GM12878 (cell line): Measurements from ENCODE around the gene TRPM8. TPM values are rescaled to one million over a fixed set of nuclear protein-coding genes. Genes with fewer than 3 reads are reported as not detected.

Experiments used
- ATAC-seq: fragments of 200-7000 bp; cut with Tn5 transposase; 3 replicates; pipeline ENCODE4 v1.9.1; 2020; ENCODE audit warnings: mild to moderate bottlenecking, moderate library complexity
- BruUV-seq: library from RNA; stranded (reverse); fragments of 400-500 nt; replicated peaks from 2 replicates; lab custom pipeline; 2021; lab: Mats Ljungman, UMichigan
- CTCF ChIA-PET: fragments of 300-600 bp; sonication (Branson Sonifier 250); formaldehyde crosslinking; extraction: SDS; loops from one replicate; lab custom pipeline; 2021; ENCODE audit warnings: inconsistent platforms; lab: Yijun Ruan, JAX
- POLR2A ChIA-PET: fragments of 350-600 bp; formaldehyde crosslinking; extraction: SDS; loops from one replicate; lab custom pipeline; 2021; ENCODE audit warnings: inconsistent platforms; lab: Charles Lee
- RAD21 ChIA-PET: fragments of 300-600 bp; sonication (Branson Sonifier 250); formaldehyde crosslinking; loops from one replicate; lab custom pipeline; 2023; ENCODE audit warnings: antibody characterized with exemption; ENCODE audit not compliant: unreplicated experiment; lab: Charles Lee
- SMC1A ChIA-PET: fragments of 300-600 bp; sonication (Branson Sonifier 250); formaldehyde crosslinking; loops from one replicate; lab custom pipeline; 2023; ENCODE audit not compliant: unreplicated experiment, uncharacterized antibody; lab: Charles Lee
- DNase-seq: peaks from one replicate; pipeline ENCODE4 v3.0.0-alpha.2; 2011; ENCODE audit warnings: low read depth, low spot score
- FAIRE-seq: peaks from 3 replicates; lab custom pipeline; 2011; peaks lifted over from hg19 to GRCh38; lab: Jason Lieb, UNC
- H2AFZ ChIP-seq: 2 replicates; pipeline ENCODE4 v1.6.0; 2011; ENCODE audit warnings: low read depth, low read length, control low read depth; ENCODE audit not compliant: control insufficient read depth
- H3K27ac ChIP-seq: 2 replicates; pipeline ENCODE4 v1.5.1; 2011; ENCODE audit warnings: control low read depth; ENCODE audit not compliant: control insufficient read depth, insufficient read depth
- H3K27me3 ChIP-seq, 2 experiments: replicated peaks in 1 of 2; 2 replicates each; pipeline versions ENCODE4 v1.6.0 to v1.6.1; 2011; ENCODE audit warnings: low read length in 1 of 2; ENCODE audit not compliant: control insufficient read depth in 2 of 2, insufficient read depth in 2 of 2
- H3K36me3 ChIP-seq, 2 experiments: 2 replicates each; pipeline ENCODE4 v1.5.1; 2011; ENCODE audit warnings: low read length in 1 of 2; ENCODE audit not compliant: control insufficient read depth in 2 of 2, insufficient read depth in 2 of 2
- H3K4me1 ChIP-seq: 2 replicates; pipeline ENCODE4 v1.6.1; 2011; ENCODE audit warnings: mild to moderate bottlenecking, low read length, moderate library complexity, mixed read lengths; ENCODE audit not compliant: control insufficient read depth, insufficient read depth
- H3K4me2 ChIP-seq: 2 replicates; pipeline ENCODE4 v1.6.0; 2011; ENCODE audit warnings: control low read depth; ENCODE audit not compliant: control insufficient read depth, insufficient read depth
- H3K4me3 ChIP-seq: fragments of 200-600 bp; sonication (generic); 2 replicates; pipeline ENCODE4 v1.5.1; 2016
- H3K79me2 ChIP-seq: 2 replicates; pipeline ENCODE4 v1.6.0; 2011; ENCODE audit warnings: low read length; ENCODE audit not compliant: control insufficient read depth, insufficient read depth
- H3K9ac ChIP-seq: 2 replicates; pipeline ENCODE4 v1.8.0; 2011; ENCODE audit warnings: low read length, control low read depth, mixed read lengths; ENCODE audit not compliant: control insufficient read depth, insufficient read depth
- H3K9me3 ChIP-seq: replicated peaks from 3 replicates; pipeline ENCODE4 v1.5.1; 2011; ENCODE audit warnings: mild to moderate bottlenecking, low read length; ENCODE audit not compliant: control insufficient read depth, insufficient read depth
- H4K20me1 ChIP-seq: 2 replicates; pipeline ENCODE4 v1.6.0; 2011; ENCODE audit not compliant: control insufficient read depth, insufficient read depth
- BCLAF1 ChIP-seq: fragments of 450-650 bp; IDR thresholded peaks from 2 replicates; pipeline ENCODE4 v1.6.1; 2017; ENCODE audit warnings: antibody characterized with exemption, mild to moderate bottlenecking, moderate library complexity
- CBX5 ChIP-seq: sonication (generic); IDR thresholded peaks from 2 replicates; pipeline ENCODE4 v1.6.1; 2016; ENCODE audit warnings: low read depth, moderate library complexity, mild to moderate bottlenecking, inconsistent platforms
- HDAC2 ChIP-seq: fragments of 200-600 bp; sonication (generic); IDR thresholded peaks from 2 replicates; pipeline ENCODE4 v1.6.1; 2017
- MLLT1 ChIP-seq: fragments of 450-650 bp; IDR thresholded peaks from 2 replicates; pipeline ENCODE4 v1.6.1; 2016; ENCODE audit warnings: mild to moderate bottlenecking
- MYC ChIP-seq: IDR thresholded peaks from 2 replicates; pipeline ENCODE4 v1.6.1; 2011; ENCODE audit warnings: mild to moderate bottlenecking, low read length, moderate library complexity, inconsistent platforms; ENCODE audit not compliant: insufficient read depth, insufficient replicate concordance, insufficient read length, severe bottlenecking
- RELA ChIP-seq: fragments of 450-650 bp; IDR thresholded peaks from 2 replicates; pipeline ENCODE4 v1.8.0; 2014; ENCODE audit warnings: borderline replicate concordance; ENCODE audit not compliant: partially characterized antibody
- RUNX3 ChIP-seq: IDR thresholded peaks from 2 replicates; pipeline ENCODE4 v1.6.1; 2012; ENCODE audit warnings: low read length, inconsistent platforms
- SREBF2 ChIP-seq: IDR thresholded peaks from 2 replicates; pipeline ENCODE4 v1.6.1; 2012; ENCODE audit warnings: mild to moderate bottlenecking, low read length
- STAT1 ChIP-seq: fragments of 450-650 bp; conservative IDR thresholded peaks from 2 replicates; pipeline ENCODE4 v1.6.1; 2014; ENCODE audit warnings: antibody characterized with exemption, mild to moderate bottlenecking
- USF1 ChIP-seq: IDR thresholded peaks from 2 replicates; pipeline ENCODE4 v1.6.1; 2011; ENCODE audit warnings: borderline replicate concordance, low read depth, mild to moderate bottlenecking, moderate library complexity, mixed read lengths, low read length; ENCODE audit not compliant: insufficient read depth; ENCODE audit errors: extremely low read length
- ZBTB4 ChIP-seq: fragments of 450-650 bp; formaldehyde crosslinking; IDR thresholded peaks from 2 replicates; pipeline ENCODE4 v1.4.0; 2022; ENCODE audit warnings: mild to moderate bottlenecking, moderate library complexity
- ZNF24 ChIP-seq: fragments of 450-650 bp; IDR thresholded peaks from 2 replicates; pipeline ENCODE4 v1.6.1; 2017; ENCODE audit warnings: antibody characterized with exemption, mild to moderate bottlenecking
- in situ Hi-C: fragments of 300-500 bp; cut with MboI; formaldehyde crosslinking; loops from 9 replicates; pipeline ENCODE4 v1.14.3; 2018; ENCODE audit warnings: mixed read lengths
- intact Hi-C: fragments of 100-400 bp; cut with micrococcal nuclease; formaldehyde crosslinking; loops from one replicate; pipeline ENCODE4 v1.14.2; 2022; ENCODE audit not compliant: unreplicated experiment
- polyA plus RNA-seq, 11 experiments: library from polyadenylated mRNA; depleted of rRNA in 4 of 11; unstranded in 6 of 11; stranded (reverse) in 5 of 11; fragments of >200 nt; fragmentation: Nextera tagmentation in 4 of 11; fragmentation: Illumina TruSeq in 1 of 11; extraction: Ambion mirVana in 4 of 11; extraction: Trizol in 1 of 11; gene quantifications; 1 replicate in 1 of 11; 2 replicates in 10 of 11; pipeline versions ENCODE4 v1.2.1 to v1.2.3, GENCODE V29; 2011 to 2016; ENCODE audit warnings: inconsistent platforms in 2 of 11, missing spikeins in 2 of 11, low read depth in 1 of 11
- total RNA-seq, 4 experiments: library from RNA; depleted of rRNA in 3 of 4; stranded (reverse); fragments of >200 nt in 3 of 4; fragmentation: Illumina TruSeq in 1 of 4; extraction: Trizol in 1 of 4; gene quantifications; 2 replicates each; pipeline versions ENCODE4 v1.2.1 to v1.2.3, GENCODE V29; 2013 to 2021

TRPM8 gene
- total and polyA plus RNA-seq, 10 of the 15 experiments (the other 5 are each of a cell fraction or from before 2014, with no cell fraction given), result 3.9 TPM; not detected in 9

- H3K27ac ChIP-seq, result no peak overlapping the region
- POLR2A ChIA-PET, result no interaction called here
- in situ Hi-C loops (no loop called here), intact Hi-C loops (no loop called here)
- H3K27me3 ChIP-seq, result peaks cover 0 to 3% of the 10 kb centered on the region in 2 experiments; a peak in 3 of 4 replicates
- BruUV-seq, result no TSS peak
- H3K4me1 ChIP-seq, result no peaks in the 10 kb centered on the region
- no peak overlapping the region for H3K4me2 ChIP-seq
- H3K79me2 ChIP-seq, result no peaks in the 10 kb centered on the region
- TF ChIP-seq USF1 (no peak), RELA (no peak), BCLAF1 (no peak), HDAC2 (no peak), RUNX3 (no peak), ZBTB4 (CRISPR knock-in tag) (no peak), MLLT1 (no peak), MYC (no peak), CBX5 (no peak), SREBF2 (no peak), STAT1 (no peak), ZNF24 (no peak)
- CTCF ChIA-PET, result no interaction called here
- FAIRE-seq, result no peak
- no peak for ATAC-seq
- no peaks in the 10 kb centered on the region for H4K20me1 ChIP-seq
- H3K36me3 ChIP-seq, result no peaks in the 10 kb centered on the region
- no peak overlapping the region for H3K9ac ChIP-seq
- SMC1A ChIA-PET, result interaction anchor here (1.1 kb wide), 1 partner anchor 21 kb away, joined by 3 read pairs; no protein-coding TSS in a partner anchor
- no peaks in the 10 kb centered on the region for H3K9me3 ChIP-seq
- no peak for DNase-seq
- RAD21 ChIA-PET, result no interaction called here
- H2AFZ ChIP-seq, result no peak overlapping the region
- H3K4me3 ChIP-seq, result no peak overlapping the region
Measured at GRCh38 chr2:234047361-234047760, 130.2 kb downstream of the TRPM8 start.
